ENCODE measurements around the gene MAP6.

DNA sequence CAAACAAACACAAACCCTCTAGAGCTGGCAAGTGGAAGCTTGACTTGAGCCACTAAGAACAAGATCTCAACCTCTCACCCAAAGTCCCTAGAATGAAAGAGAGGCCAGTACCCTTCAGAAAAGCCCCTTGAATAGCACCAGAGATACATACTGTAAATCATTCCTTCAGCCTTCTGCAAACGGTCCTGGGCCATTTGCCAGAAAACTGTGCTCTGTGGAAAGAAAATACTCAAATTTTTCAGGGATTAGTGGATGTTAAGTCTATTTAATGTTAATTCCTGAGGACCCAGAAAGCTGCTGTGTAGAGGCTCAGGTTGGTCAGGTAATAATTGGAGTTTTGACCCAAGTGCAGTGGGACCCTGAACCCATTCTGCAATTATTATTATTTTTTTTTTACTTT lies 89.9 kb downstream of the MAP6 start:
- TF ChIP-seq SP1 (IDR thresholded peaks at IDR 0.05) (no peak), FOXK2 (IDR thresholded peaks at IDR 0.05) (no peak), TARDBP (IDR thresholded peaks at IDR 0.05) (no peak), SUZ12 (IDR thresholded peaks at IDR 0.05) (no peak), L3MBTL2 (conservative IDR thresholded peaks at IDR 0.05) (no peak), ELF4 (IDR thresholded peaks at IDR 0.05) (no peak), HDGF (IDR thresholded peaks at IDR 0.05; ENCODE audit: borderline replicate concordance) (no peak)
